Testis (tissue), 2 donors: ENCODE data around the gene MTCL3.

Source experiments
- DNase-seq: peaks from one replicate; pipeline ENCODE4 v3.0.0-alpha.2; 2019
- H3K27ac ChIP-seq, 2 donors: fragments of 200-600 bp; sonication (generic); one replicate each; pipeline ENCODE4 v1.5.1; 2019
- H3K27me3 ChIP-seq: fragments of 200-600 bp; sonication (generic); one replicate; pipeline ENCODE4 v1.5.1; 2019
- H3K36me3 ChIP-seq: fragments of 200-600 bp; sonication (generic); one replicate; pipeline ENCODE4 v1.5.1; 2017; ENCODE audit warnings: low read depth; ENCODE audit errors: missing control alignments
- H3K4me1 ChIP-seq: fragments of 200-600 bp; sonication (generic); one replicate; pipeline ENCODE4 v1.5.1; 2019
- H3K4me3 ChIP-seq, 2 donors: fragments of 200-600 bp; sonication (generic); one replicate each; pipeline ENCODE4 v1.5.1; 2017 to 2019
- H3K9me3 ChIP-seq: fragments of 200-600 bp; sonication (generic); one replicate; pipeline ENCODE4 v1.5.1; 2017
- CTCF ChIP-seq, 3 experiments: fragments of 450-650 bp in 2 of 3; fragments of 200-600 bp in 1 of 3; sonication (generic) in 1 of 3; IDR thresholded peaks; one replicate each; pipeline ENCODE4 v1.5.1; 2016 to 2019; ENCODE audit warnings: antibody characterized with exemption in 3 of 3, mild to moderate bottlenecking in 2 of 3, moderate library complexity in 1 of 3
- POLR2A ChIP-seq: fragments of 450-650 bp; IDR thresholded peaks from one replicate; pipeline ENCODE4 v1.6.1; 2017; ENCODE audit warnings: antibody characterized with exemption, mild to moderate bottlenecking, moderate library complexity
- WGBS, 2 donors: methylation state at CpG; one replicate each; pipeline ENCODE4 v1.1.5; 2018; 5-methylcytosine and 5-hydroxymethylcytosine counted together
- intact Hi-C: fragments of 100-400 bp; cut with DNase I; formaldehyde crosslinking; loops from one replicate; pipeline ENCODE4 v1.15.1; 2023; ENCODE audit warnings: low total_unique reads

Gene MTCL3

GRCh38 chr6:127468936-127469335 is 50.2 kb downstream of the MTCL3 start:
- no peak overlapping the region for H3K4me3 ChIP-seq
- WGBS, 2 donors, result 45 to 64% methylated on average over 2 of the region's 2 CpGs
- DNase-seq, result no peak
- TF ChIP-seq POLR2A (no peak), CTCF (IDR thresholded peaks at IDR 0.05) (no peak)
- H3K4me1 ChIP-seq, result no peaks in the 10 kb centered on the region
- H3K27me3 ChIP-seq, result no peaks in the 10 kb centered on the region
- H3K36me3 ChIP-seq, result no peaks in the 10 kb centered on the region
- no peak overlapping the region for H3K27ac ChIP-seq
- intact Hi-C loops, result loop anchor here (10.0 kb wide), 1 partner anchor 66 kb away; no protein-coding TSS in a partner anchor
- no peaks in the 10 kb centered on the region for H3K9me3 ChIP-seq

GRCh38 chr6:127466416-127466815 is 52.7 kb downstream of the MTCL3 start:
- Histone ChIP-seq H3K27me3 (no peaks in the 10 kb centered on the region), H3K27ac (no peak overlapping the region), H3K9me3 (no peaks in the 10 kb centered on the region), H3K4me3 (no peak overlapping the region), H3K36me3 (no peaks in the 10 kb centered on the region), H3K4me1 (no peaks in the 10 kb centered on the region)
- no peak for DNase-seq
- no peak for TF ChIP-seq POLR2A
- no peak for TF ChIP-seq CTCF (IDR thresholded peaks at IDR 0.05)
- intact Hi-C loops, result loop anchor here (10.0 kb wide), 1 partner anchor 68 kb away; no protein-coding TSS in a partner anchor
- WGBS, 2 donors, result 87 to 88% methylated on average over 5 of the region's 5 CpGs

GRCh38 chr6:127464881-127465459 is 54.2 kb downstream of the MTCL3 start:
- Histone ChIP-seq H3K4me3 (no peak overlapping the region), H3K4me1 (no peaks in the 10 kb centered on the region), H3K27me3 (no peaks in the 10 kb centered on the region), H3K27ac (peak overlapping the region in 1 of 2 donors; percentile 48), H3K9me3 (no peaks in the 10 kb centered on the region), H3K36me3 (no peaks in the 10 kb centered on the region)
- intact Hi-C loops, result loop anchor here (10.0 kb wide), 1 partner anchor 70 kb away; no protein-coding TSS in a partner anchor
- 47 to 54% methylated on average over 3 of the region's 3 CpGs for WGBS, 2 donors
- DNase-seq, result peak; percentile 76
- TF ChIP-seq POLR2A (no peak), CTCF (IDR thresholded peaks at IDR 0.05) (peak; percentile 57 to 66 (median 61))

- no peak for TF ChIP-seq POLR2A
- H3K4me3 ChIP-seq, result no peak overlapping the region
- WGBS, 2 donors, result 46 to 57% methylated on average over 6 of the region's 6 CpGs
- intact Hi-C loops, result loop anchor here (10.0 kb wide), 1 partner anchor 70 kb away; no protein-coding TSS in a partner anchor
- no peaks in the 10 kb centered on the region for H3K9me3 ChIP-seq
- no peaks in the 10 kb centered on the region for H3K36me3 ChIP-seq
- H3K27ac ChIP-seq, result peak overlapping the region; percentile 5 to 48
- H3K4me1 ChIP-seq, result no peaks in the 10 kb centered on the region
- DNase-seq, result no peak
- H3K27me3 ChIP-seq, result no peaks in the 10 kb centered on the region
Observed at GRCh38 chr6:127464161-127464880, 54.8 kb downstream of the MTCL3 start.

- WGBS, 2 donors, result 56 to 69% methylated on average over 5 of the region's 5 CpGs
- TF ChIP-seq POLR2A (no peak), CTCF (IDR thresholded peaks at IDR 0.05) (no peak)
- DNase-seq, result no peak
- Histone ChIP-seq H3K36me3 (no peaks in the 10 kb centered on the region), H3K4me1 (no peaks in the 10 kb centered on the region), H3K9me3 (no peaks in the 10 kb centered on the region), H3K27ac (peak overlapping the region in 1 of 2 donors; percentile 48), H3K4me3 (no peak overlapping the region), H3K27me3 (no peaks in the 10 kb centered on the region)
- intact Hi-C loops, result loop anchor here (10.0 kb wide), 1 partner anchor 72 kb away; no protein-coding TSS in a partner anchor
Observed at GRCh38 chr6:127463056-127463455, 56.1 kb downstream of the MTCL3 start.
